Measurements from ENCODE around the gene TSPEAR. TPM values are rescaled to one million over a fixed set of nuclear protein-coding genes. Genes with fewer than 3 reads are reported as not detected.

Gene TSPEAR
- total RNA-seq, 2 donors from 2014 or later, result not detected

GRCh38 chr21:44529011-44529421 is 182.4 kb downstream of the TSPEAR start:
- no peaks in the 10 kb centered on the region for H3K36me3 ChIP-seq
- H3K27me3 ChIP-seq (replicated peaks; ENCODE audit: insufficient read depth), result no peaks in the 10 kb centered on the region
- no peak overlapping the region for H3K4me3 ChIP-seq
- ATAC-seq (ENCODE audit: insufficient number of reproducible peaks, low FRiP score, low read depth), result no peak
- no peaks in the 10 kb centered on the region for H3K9me3 ChIP-seq
- DNase-seq (ENCODE audit: low spot score), result no peak
- H3K4me1 ChIP-seq (ENCODE audit: control insufficient read depth in 1 of 2, low read depth in 2 of 2), result no peaks in the 10 kb centered on the region
- no peak overlapping the region for H3K27ac ChIP-seq
- no peak for TF ChIP-seq CTCF (IDR thresholded peaks at IDR 0.05)

GRCh38 chr21:44528634-44528995 is 182.8 kb downstream of the TSPEAR start:
- Histone ChIP-seq H3K4me1 (ENCODE audit: control insufficient read depth in 1 of 2, low read depth in 2 of 2) (no peaks in the 10 kb centered on the region), H3K27ac (no peak overlapping the region), H3K9me3 (no peaks in the 10 kb centered on the region), H3K36me3 (no peaks in the 10 kb centered on the region), H3K4me3 (no peak overlapping the region), H3K27me3 (replicated peaks; ENCODE audit: insufficient read depth) (no peaks in the 10 kb centered on the region)
- no peak for ATAC-seq (ENCODE audit: insufficient number of reproducible peaks, low FRiP score, low read depth)
- TF ChIP-seq CTCF (IDR thresholded peaks at IDR 0.05), result no peak
- DNase-seq (ENCODE audit: low spot score), result no peak

- H3K27ac ChIP-seq, result no peak overlapping the region
- no peak for ATAC-seq (ENCODE audit: insufficient number of reproducible peaks, low FRiP score, low read depth)
- no peak overlapping the region for H3K4me3 ChIP-seq
- no peaks in the 10 kb centered on the region for H3K4me1 ChIP-seq (ENCODE audit: control insufficient read depth in 1 of 2, low read depth in 2 of 2)
- H3K36me3 ChIP-seq, result no peaks in the 10 kb centered on the region
- no peaks in the 10 kb centered on the region for H3K9me3 ChIP-seq
- no peaks in the 10 kb centered on the region for H3K27me3 ChIP-seq (replicated peaks; ENCODE audit: insufficient read depth)
- TF ChIP-seq CTCF (IDR thresholded peaks at IDR 0.05), result no peak
- DNase-seq (ENCODE audit: low spot score), result no peak
Measured at GRCh38 chr21:44527983-44528633, 183.3 kb downstream of the TSPEAR start.

GRCh38 chr21:44527156-44527982 is 184.0 kb downstream of the TSPEAR start:
- H3K4me3 ChIP-seq, result no peak overlapping the region
- H3K9me3 ChIP-seq, result no peaks in the 10 kb centered on the region
- H3K27ac ChIP-seq, result no peak overlapping the region
- no peak for TF ChIP-seq CTCF (IDR thresholded peaks at IDR 0.05)
- H3K36me3 ChIP-seq, result no peaks in the 10 kb centered on the region
- H3K4me1 ChIP-seq (ENCODE audit: control insufficient read depth in 1 of 2, low read depth in 2 of 2), result no peaks in the 10 kb centered on the region
- DNase-seq (ENCODE audit: low spot score) (no peak), ATAC-seq (ENCODE audit: insufficient number of reproducible peaks, low FRiP score, low read depth) (no peak)
- H3K27me3 ChIP-seq (replicated peaks; ENCODE audit: insufficient read depth), result no peaks in the 10 kb centered on the region

- no peak overlapping the region for H3K4me3 ChIP-seq
- H3K27ac ChIP-seq, result no peak overlapping the region
- no peaks in the 10 kb centered on the region for H3K9me3 ChIP-seq
- H3K4me1 ChIP-seq (ENCODE audit: control insufficient read depth in 1 of 2, low read depth in 2 of 2), result no peaks in the 10 kb centered on the region
- H3K36me3 ChIP-seq, result no peaks in the 10 kb centered on the region
- ATAC-seq (ENCODE audit: insufficient number of reproducible peaks, low FRiP score, low read depth) (no peak), DNase-seq (ENCODE audit: low spot score) (no peak)
- H3K27me3 ChIP-seq (replicated peaks; ENCODE audit: insufficient read depth), result no peaks in the 10 kb centered on the region
- TF ChIP-seq CTCF (IDR thresholded peaks at IDR 0.05), result no peak
Measured at GRCh38 chr21:44526096-44526997, 185.0 kb downstream of the TSPEAR start.
